Lung (tissue), 12 donors: Measurements from ENCODE around the gene TFF3. TPM values are rescaled to one million over a fixed set of nuclear protein-coding genes. Genes with fewer than 3 reads are reported as not detected.
A peak's percentile ranks its signal among the peaks of the same experiment; 100 is the strongest.

Experiments
- ATAC-seq: fragments of 200-7000 bp; cut with Tn5 transposase; one replicate; pipeline ENCODE4 v1.9.1; 2020; ENCODE audit warnings: moderate number of reproducible peaks; ENCODE audit not compliant: insufficient read depth, low FRiP score
- DNase-seq, 3 donors: peaks; one replicate each; pipeline ENCODE4 v3.0.0-alpha.2; 2013 to 2017
- H3K27ac ChIP-seq, 2 donors: one replicate each; pipeline ENCODE4 v1.5.1; 2013; ENCODE audit warnings: mild to moderate bottlenecking in 2 of 2, moderate library complexity in 2 of 2, control low read depth in 1 of 2, inconsistent platforms in 1 of 2, low read depth in 1 of 2, low read length in 1 of 2
- H3K27me3 ChIP-seq, 3 donors: one replicate each; pipeline ENCODE4 v1.5.1; 2013; ENCODE audit warnings: low read length in 2 of 3; ENCODE audit not compliant: control insufficient read depth in 3 of 3, insufficient read depth in 3 of 3
- H3K36me3 ChIP-seq, 4 donors: one replicate each; pipeline ENCODE4 v1.5.1; 2013; ENCODE audit warnings: low read length in 4 of 4, mild to moderate bottlenecking in 1 of 4, moderate library complexity in 1 of 4; ENCODE audit not compliant: control insufficient read depth in 4 of 4, insufficient read depth in 4 of 4
- H3K4me1 ChIP-seq, 5 donors: one replicate each; pipeline ENCODE4 v1.5.1; 2013; ENCODE audit warnings: low read length in 5 of 5, mild to moderate bottlenecking in 2 of 5, moderate library complexity in 1 of 5; ENCODE audit not compliant: control insufficient read depth in 5 of 5, insufficient read depth in 5 of 5
- H3K4me3 ChIP-seq: one replicate; pipeline ENCODE4 v1.5.1; 2013; ENCODE audit warnings: mild to moderate bottlenecking, control low read depth, moderate library complexity
- H3K9ac ChIP-seq, 2 donors: one replicate each; pipeline ENCODE4 v1.5.1; 2013; ENCODE audit warnings: low read length in 2 of 2, control low read depth in 1 of 2; ENCODE audit not compliant: insufficient read depth in 1 of 2
- H3K9me3 ChIP-seq, 4 donors: one replicate each; pipeline ENCODE4 v1.5.1; 2013; ENCODE audit warnings: low read length in 3 of 4, mild to moderate bottlenecking in 1 of 4, moderate library complexity in 1 of 4; ENCODE audit not compliant: control insufficient read depth in 4 of 4, insufficient read depth in 3 of 4
- CTCF ChIP-seq: IDR thresholded peaks from 2 replicates; pipeline ENCODE4 v1.5.1; 2012; ENCODE audit warnings: mild to moderate bottlenecking; ENCODE audit errors: control extremely low read depth, extremely low read depth
- WGBS, 2 donors: extraction: QIAGEN DNeasy Blood & Tissue Kit; methylation state at CpG; one replicate each; pipeline ENCODE4 v1.1.7; 2013; 5-methylcytosine and 5-hydroxymethylcytosine counted together
- polyA plus RNA-seq, 2 donors: library from polyadenylated mRNA; stranded (reverse); fragments of 200-250 nt; gene quantifications; one replicate each; pipeline ENCODE4 v1.2.1, GENCODE V29; 2013
- total RNA-seq, 2 donors: library from RNA; depleted of rRNA in 1 of 2; stranded (reverse); fragments of >200 nt in 1 of 2; gene quantifications; one replicate each; pipeline ENCODE4 v1.2.1, GENCODE V29; 2014 to 2021
- donor health status: control.
- donor health status: control.
- donor health status: Bipolar disorder and iron deficiency.
- donor health status: healthy.
- donor health status: DM: yes; HTN: yes; CAD: no.

Gene TFF3
- total and polyA plus RNA-seq, 4 donors, result 23.9 to 54.0 (median 34.3) TPM

DNA sequence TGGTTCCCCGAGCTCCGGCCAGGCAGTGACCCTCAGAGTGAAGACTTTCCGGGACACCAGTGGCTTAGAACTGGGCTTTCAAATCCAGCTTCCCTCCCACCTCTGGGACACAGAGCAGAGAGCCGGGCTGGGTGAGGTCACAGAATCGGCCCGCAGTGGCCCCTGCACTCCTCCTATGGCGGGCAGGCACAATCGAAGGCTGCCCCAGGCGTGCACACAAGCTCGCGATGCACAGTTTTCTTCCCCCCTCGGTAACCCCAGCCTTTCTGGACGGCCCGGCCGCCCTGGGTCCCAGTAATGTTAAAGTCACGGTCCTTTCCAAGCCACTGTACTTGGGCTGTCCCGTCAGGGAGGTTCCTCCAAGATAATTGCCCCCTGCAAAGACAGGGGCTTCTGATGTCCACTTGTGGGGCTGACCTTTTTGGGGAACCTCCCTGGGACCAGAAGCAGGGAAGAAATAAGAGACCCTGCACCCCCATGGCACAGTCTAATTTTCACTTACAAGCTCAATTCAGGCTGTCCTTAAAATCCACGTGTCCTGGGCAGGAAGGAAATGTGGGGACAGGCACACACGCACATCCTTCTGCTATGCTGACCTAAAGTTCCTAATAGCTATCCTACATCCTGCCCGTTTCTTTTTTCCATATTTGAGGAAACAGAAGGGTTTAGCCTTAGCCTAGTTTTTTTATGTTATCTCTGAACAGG lies 13.7 kb downstream of the TFF3 start:
- Histone ChIP-seq H3K27ac (peak overlapping the region; percentile 58 to 79), H3K9ac (no peak overlapping the region), H3K4me1 (peaks cover 0 to 15% (median 7%) of the 10 kb centered on the region in 5 donors), H3K4me3 (no peak overlapping the region), H3K27me3 (peaks cover 0 to 4% (median 0%) of the 10 kb centered on the region in 3 donors), H3K36me3 (peaks cover 0 to 3% (median 1%) of the 10 kb centered on the region in 4 donors), H3K9me3 (no peaks in the 10 kb centered on the region)
- DNase-seq (peak in 2 of 3 donors; percentile 39 to 59), ATAC-seq (no peak)
- 77% methylated on average over 20 of the region's 20 CpGs for WGBS, 2 donors
- no peak for TF ChIP-seq CTCF

GRCh38 chr21:42300956-42301355 lies 14.3 kb downstream of the TFF3 start:
- DNase-seq (no peak), ATAC-seq (no peak)
- Histone ChIP-seq H3K9me3 (no peaks in the 10 kb centered on the region), H3K36me3 (peaks cover 0 to 7% (median 3%) of the 10 kb centered on the region in 4 donors), H3K4me1 (peaks cover 0 to 15% (median 7%) of the 10 kb centered on the region in 5 donors), H3K4me3 (no peak overlapping the region), H3K9ac (no peak overlapping the region), H3K27ac (peak overlapping the region; percentile 58 to 73), H3K27me3 (peaks cover 0 to 4% (median 0%) of the 10 kb centered on the region in 3 donors)
- WGBS, 2 donors, result 92 to 95% methylated on average over 9 of the region's 9 CpGs
- TF ChIP-seq CTCF, result no peak

- Histone ChIP-seq H3K27me3 (peaks cover 0 to 4% (median 0%) of the 10 kb centered on the region in 3 donors), H3K36me3 (peaks cover 0 to 11% (median 3%) of the 10 kb centered on the region in 4 donors), H3K9ac (no peak overlapping the region), H3K4me3 (no peak overlapping the region), H3K27ac (peak overlapping the region in 1 of 2 donors; percentile 42), H3K4me1 (peaks cover 0 to 15% (median 7%) of the 10 kb centered on the region in 5 donors), H3K9me3 (no peaks in the 10 kb centered on the region)
- no peak for TF ChIP-seq CTCF
- 72 to 78% methylated on average over 7 of the region's 7 CpGs for WGBS, 2 donors
- DNase-seq (no peak), ATAC-seq (no peak)
These were observed 15.1 kb downstream of the TFF3 start for GRCh38 chr21:42300045-42300583.
